Stimulated activated effector memory CD8-positive, alpha-beta T cell treated with anti-CD3 and anti-CD28 coated beads, Interleukin-12 subunit alpha, Interleukin-12 subunit beta, amount 100 ng/mL, for 72 hours (primary cell): ENCODE results near the gene TAL2.

Experiments used
- ATAC-seq: fragments of 150-1000 bp; cut with Tn5 transposase; 2 replicates; pipeline ENCODE4 v1.10.0; 2021
- DNase-seq, 2 donors: peaks; one replicate each; pipeline ENCODE4 v3.0.0; 2021 to 2022; ENCODE audit warnings: low spot score in 2 of 2
- H3K27ac Mint-ChIP-seq: one replicate; pipeline ENCODE4 v1.8.0; 2022; ENCODE audit warnings: mild to moderate bottlenecking, mixed read lengths
- H3K36me3 Mint-ChIP-seq: one replicate; pipeline ENCODE4 v1.8.0; 2022; ENCODE audit warnings: mild to moderate bottlenecking, mixed read lengths
- H3K4me1 Mint-ChIP-seq: one replicate; pipeline ENCODE4 v1.8.0; 2022; ENCODE audit warnings: mixed read lengths
- H3K4me3 Mint-ChIP-seq: one replicate; pipeline ENCODE4 v1.8.0; 2022; ENCODE audit warnings: mild to moderate bottlenecking, mixed read lengths
- H3K9me3 Mint-ChIP-seq: one replicate; pipeline ENCODE4 v1.8.0; 2022; ENCODE audit warnings: mixed read lengths

The TAL2 gene

GRCh38 chr9:105662184-105663104 is at the start of gene TAL2:
Gene TAL2, plus strand, starts transcription at chr9:105662457. Its CDS starts 40 bp downstream, at chr9:105662497.
- no peaks in the 10 kb centered on the region for H3K4me1 Mint-ChIP-seq
- DNase-seq (no peak), ATAC-seq (no peak)
- H3K4me3 Mint-ChIP-seq = no peak within 1 kb of the TSS
- no peak within 1 kb of the TSS for H3K27ac Mint-ChIP-seq
- no peaks in the 10 kb centered on the region for H3K9me3 Mint-ChIP-seq
- no peaks in the 10 kb centered on the region for H3K36me3 Mint-ChIP-seq

GRCh38 chr9:105621001-105621400 is 41.3 kb upstream of the TAL2 start:
- H3K27ac Mint-ChIP-seq = no peak overlapping the region
- H3K4me1 Mint-ChIP-seq = no peaks in the 10 kb centered on the region
- no peaks in the 10 kb centered on the region for H3K36me3 Mint-ChIP-seq
- no peaks in the 10 kb centered on the region for H3K9me3 Mint-ChIP-seq
- no peak for ATAC-seq
- H3K4me3 Mint-ChIP-seq = no peak overlapping the region
- no peak for DNase-seq

- Mint-ChIP-seq H3K4me3 (no peak overlapping the region), H3K4me1 (no peaks in the 10 kb centered on the region), H3K27ac (no peak overlapping the region), H3K36me3 (peaks cover 6% of the 10 kb centered on the region), H3K9me3 (no peaks in the 10 kb centered on the region)
- DNase-seq = no peak
- no peak for ATAC-seq
These were observed 37.2 kb upstream of the TAL2 start for GRCh38 chr9:105625088-105625487.

- DNase-seq (no peak), ATAC-seq (no peak)
- no peak overlapping the region for H3K27ac Mint-ChIP-seq
- H3K36me3 Mint-ChIP-seq = peaks cover 6% of the 10 kb centered on the region
- no peak overlapping the region for H3K4me3 Mint-ChIP-seq
- H3K4me1 Mint-ChIP-seq = no peaks in the 10 kb centered on the region
- no peaks in the 10 kb centered on the region for H3K9me3 Mint-ChIP-seq
These were observed 29.4 kb upstream of the TAL2 start for GRCh38 chr9:105632807-105633206.

- H3K4me3 Mint-ChIP-seq = no peak overlapping the region
- peaks cover 6% of the 10 kb centered on the region for H3K36me3 Mint-ChIP-seq
- DNase-seq (no peak), ATAC-seq (no peak)
- no peaks in the 10 kb centered on the region for H3K9me3 Mint-ChIP-seq
- no peaks in the 10 kb centered on the region for H3K4me1 Mint-ChIP-seq
- H3K27ac Mint-ChIP-seq = no peak overlapping the region
These were observed 28.8 kb upstream of the TAL2 start for GRCh38 chr9:105633411-105633810.

DNA sequence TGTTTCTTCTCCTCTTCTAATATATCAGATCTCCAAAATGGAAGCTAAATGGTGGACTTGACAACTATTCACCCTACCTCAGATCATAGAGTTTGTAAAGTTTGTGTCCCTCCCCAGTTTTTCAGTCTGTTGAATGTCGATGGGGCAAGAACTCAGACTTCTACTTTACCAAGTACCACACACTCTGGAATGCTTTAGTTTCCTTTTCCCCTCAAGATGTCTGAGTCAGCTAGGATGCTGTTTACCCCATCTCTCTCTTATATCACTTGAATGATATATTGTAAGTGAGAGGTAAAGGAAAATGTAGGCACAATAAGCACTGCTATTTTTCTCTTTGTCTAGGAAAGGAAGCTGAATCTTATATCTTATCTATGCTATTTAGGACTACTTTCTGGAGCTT is 25.9 kb upstream of the TAL2 start:
- H3K27ac Mint-ChIP-seq = no peak overlapping the region
- no peak for ATAC-seq
- no peaks in the 10 kb centered on the region for H3K36me3 Mint-ChIP-seq

DNA sequence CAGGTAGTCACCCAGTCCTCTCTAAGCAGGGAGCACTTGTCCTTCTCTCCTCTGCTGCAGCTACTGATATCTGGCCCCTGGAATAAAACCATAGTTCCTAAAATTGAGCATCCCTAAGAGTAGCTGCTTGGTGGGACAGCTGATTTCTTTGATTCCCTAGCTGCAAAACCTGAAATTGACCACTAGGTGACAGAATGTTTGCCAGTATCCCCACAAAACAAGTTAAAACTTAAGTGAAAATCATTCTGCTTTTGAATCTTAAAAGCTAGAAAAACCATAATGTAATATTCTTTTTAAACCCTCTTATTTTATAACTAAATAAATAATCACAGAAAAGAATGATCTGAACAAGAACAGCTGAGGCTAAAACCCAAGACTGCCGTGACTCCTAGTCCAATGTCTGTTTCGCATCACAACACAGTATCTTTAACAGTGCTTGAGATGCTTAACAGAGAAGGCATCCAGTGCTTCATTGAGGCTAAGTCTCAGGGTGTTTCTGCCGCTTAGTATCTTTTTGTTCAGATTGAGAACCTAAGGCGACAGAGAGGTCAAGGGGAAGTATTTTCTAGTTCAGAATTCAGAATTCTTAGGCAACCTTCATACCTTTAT is 24.4 kb upstream of the TAL2 start:
- H3K27ac Mint-ChIP-seq = no peak overlapping the region
- ATAC-seq = no peak
- no peaks in the 10 kb centered on the region for H3K4me1 Mint-ChIP-seq
- H3K36me3 Mint-ChIP-seq = no peaks in the 10 kb centered on the region
- H3K4me3 Mint-ChIP-seq = no peak overlapping the region
- H3K9me3 Mint-ChIP-seq = no peaks in the 10 kb centered on the region
- no peak for DNase-seq

More for the DNA sequence above, 25.9 kb upstream of the TAL2 start:
- Mint-ChIP-seq H3K4me1 (no peaks in the 10 kb centered on the region), H3K9me3 (no peaks in the 10 kb centered on the region), H3K4me3 (no peak overlapping the region)
- DNase-seq = no peak

GRCh38 chr9:105639936-105640335 is 22.3 kb upstream of the TAL2 start:
- Mint-ChIP-seq H3K4me3 (no peak overlapping the region), H3K36me3 (no peaks in the 10 kb centered on the region), H3K27ac (no peak overlapping the region), H3K9me3 (no peaks in the 10 kb centered on the region), H3K4me1 (no peaks in the 10 kb centered on the region)
- DNase-seq = no peak
- ATAC-seq = no peak

GRCh38 chr9:105643795-105644194 is 18.5 kb upstream of the TAL2 start:
- no peak overlapping the region for H3K4me3 Mint-ChIP-seq
- H3K36me3 Mint-ChIP-seq = no peaks in the 10 kb centered on the region
- no peaks in the 10 kb centered on the region for H3K9me3 Mint-ChIP-seq
- H3K27ac Mint-ChIP-seq = no peak overlapping the region
- ATAC-seq (no peak), DNase-seq (no peak)
- H3K4me1 Mint-ChIP-seq = no peaks in the 10 kb centered on the region

- no peaks in the 10 kb centered on the region for H3K9me3 Mint-ChIP-seq
- no peak overlapping the region for H3K4me3 Mint-ChIP-seq
- no peaks in the 10 kb centered on the region for H3K4me1 Mint-ChIP-seq
- no peaks in the 10 kb centered on the region for H3K36me3 Mint-ChIP-seq
- ATAC-seq (no peak), DNase-seq (no peak)
- no peak overlapping the region for H3K27ac Mint-ChIP-seq
These were observed 15.2 kb upstream of the TAL2 start for GRCh38 chr9:105646879-105647594.

- H3K9me3 Mint-ChIP-seq = no peaks in the 10 kb centered on the region
- ATAC-seq (no peak), DNase-seq (no peak)
- no peaks in the 10 kb centered on the region for H3K4me1 Mint-ChIP-seq
- no peak overlapping the region for H3K4me3 Mint-ChIP-seq
- H3K27ac Mint-ChIP-seq = no peak overlapping the region
- no peaks in the 10 kb centered on the region for H3K36me3 Mint-ChIP-seq
These were observed 14.5 kb upstream of the TAL2 start for GRCh38 chr9:105647595-105648349.

- Mint-ChIP-seq H3K4me3 (no peak overlapping the region), H3K36me3 (no peaks in the 10 kb centered on the region), H3K27ac (no peak overlapping the region), H3K4me1 (peaks cover 6% of the 10 kb centered on the region), H3K9me3 (no peaks in the 10 kb centered on the region)
- DNase-seq (no peak), ATAC-seq (no peak)
These were observed 10.5 kb upstream of the TAL2 start for GRCh38 chr9:105651806-105652205.

DNA sequence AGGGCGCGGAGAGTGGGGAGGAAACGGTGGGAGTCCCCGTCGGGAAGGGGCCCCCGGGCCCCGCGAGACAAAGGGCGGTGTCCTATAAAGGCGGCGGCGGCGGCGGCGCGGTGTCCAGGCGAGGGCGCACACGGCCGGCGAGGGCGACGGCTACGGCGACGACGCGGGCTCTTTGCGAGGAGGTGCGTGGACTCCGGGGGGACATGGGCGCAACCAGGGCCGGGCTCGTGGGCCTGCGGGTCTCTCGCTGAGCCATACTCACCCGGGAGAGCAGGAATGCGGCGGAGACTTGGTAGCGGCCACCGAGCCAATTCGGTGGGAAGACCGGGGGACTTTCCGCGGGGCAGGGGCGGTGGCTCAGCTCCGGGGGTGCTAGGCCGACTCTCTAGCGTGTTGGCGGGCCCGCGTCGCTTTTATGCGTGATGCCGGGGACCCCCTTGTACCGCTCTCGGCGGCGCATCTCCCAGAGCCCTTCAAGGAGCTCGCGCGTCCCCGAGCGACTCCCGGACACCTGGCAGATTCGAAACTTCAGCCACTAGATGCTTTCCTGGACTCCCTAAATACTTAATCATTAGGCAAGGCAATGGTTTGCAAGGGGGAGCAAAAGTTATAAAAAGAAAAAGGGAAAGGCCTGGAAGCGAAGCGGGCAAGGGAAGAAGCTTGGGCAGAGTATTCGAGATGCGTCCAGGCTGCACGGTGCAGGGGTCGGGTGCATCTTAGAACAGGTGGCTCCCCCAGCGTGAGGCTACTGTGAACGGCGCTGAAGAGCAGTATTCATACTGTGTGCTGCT is 5.9 kb upstream of the TAL2 start:
- Mint-ChIP-seq H3K27ac (no peak overlapping the region), H3K4me3 (peak overlapping the region; percentile 61)

GRCh38 chr9:105658351-105658750 is 3.9 kb upstream of the TAL2 start:
- no peaks in the 10 kb centered on the region for H3K9me3 Mint-ChIP-seq
- H3K36me3 Mint-ChIP-seq = no peaks in the 10 kb centered on the region
- ATAC-seq (no peak), DNase-seq (no peak)
- H3K27ac Mint-ChIP-seq = no peak overlapping the region
- no peak overlapping the region for H3K4me3 Mint-ChIP-seq
- peaks cover 9% of the 10 kb centered on the region for H3K4me1 Mint-ChIP-seq

More for the DNA sequence above, 5.9 kb upstream of the TAL2 start:
- Mint-ChIP-seq H3K4me1 (peaks cover 9% of the 10 kb centered on the region), H3K36me3 (no peaks in the 10 kb centered on the region), H3K9me3 (no peaks in the 10 kb centered on the region)
- ATAC-seq (peak; percentile 61), DNase-seq (no peak)
